Loucy (cell line): Measurements from ENCODE around the gene ZNF70.

Experiments used
- EZH2phosphoT487 ChIP-seq: fragments of 200-600 bp; IDR thresholded peaks from 2 replicates; pipeline ENCODE4 v1.6.1; 2018; ENCODE audit warnings: antibody characterized with exemption, mild to moderate bottlenecking, moderate library complexity, borderline replicate concordance
- TF ChIP-seq, protein P1 (sequence below): fragments of 200-600 bp; sonication (generic); conservative IDR thresholded peaks from 2 replicates; pipeline ENCODE4 v1.5.1; 2014; ENCODE audit warnings: mild to moderate bottlenecking, antibody characterized with exemption, low read length

- TF ChIP-seq, protein P1, sequence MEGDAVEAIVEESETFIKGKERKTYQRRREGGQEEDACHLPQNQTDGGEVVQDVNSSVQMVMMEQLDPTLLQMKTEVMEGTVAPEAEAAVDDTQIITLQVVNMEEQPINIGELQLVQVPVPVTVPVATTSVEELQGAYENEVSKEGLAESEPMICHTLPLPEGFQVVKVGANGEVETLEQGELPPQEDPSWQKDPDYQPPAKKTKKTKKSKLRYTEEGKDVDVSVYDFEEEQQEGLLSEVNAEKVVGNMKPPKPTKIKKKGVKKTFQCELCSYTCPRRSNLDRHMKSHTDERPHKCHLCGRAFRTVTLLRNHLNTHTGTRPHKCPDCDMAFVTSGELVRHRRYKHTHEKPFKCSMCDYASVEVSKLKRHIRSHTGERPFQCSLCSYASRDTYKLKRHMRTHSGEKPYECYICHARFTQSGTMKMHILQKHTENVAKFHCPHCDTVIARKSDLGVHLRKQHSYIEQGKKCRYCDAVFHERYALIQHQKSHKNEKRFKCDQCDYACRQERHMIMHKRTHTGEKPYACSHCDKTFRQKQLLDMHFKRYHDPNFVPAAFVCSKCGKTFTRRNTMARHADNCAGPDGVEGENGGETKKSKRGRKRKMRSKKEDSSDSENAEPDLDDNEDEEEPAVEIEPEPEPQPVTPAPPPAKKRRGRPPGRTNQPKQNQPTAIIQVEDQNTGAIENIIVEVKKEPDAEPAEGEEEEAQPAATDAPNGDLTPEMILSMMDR, result no peak
- no peak for TF ChIP-seq EZH2phosphoT487
Measured at GRCh38 chr22:23780146-23780748, 29.3 kb upstream of the ZNF70 start.
